HG03097 (cell line): Measurements from ENCODE around the gene OR51I2.

Experiments used
- ATAC-seq: cut with Tn5 transposase; IDR thresholded peaks from one replicate; pipeline ENCODE4 v1.9.1; 2021; ENCODE audit not compliant: unreplicated experiment, low FRiP score

Gene OR51I2

GRCh38 chr11:5449023-5449422 lies at the start of gene OR51I2:
Gene OR51I2 (plus strand): TSS chr11:5449323. CDS start chr11:5453489, 4,166 bp downstream.
- no peak for ATAC-seq

GRCh38 chr11:5405173-5405572 lies 44.0 kb upstream of the OR51I2 start:
- ATAC-seq = no peak

- ATAC-seq = no peak
Measured at GRCh38 chr11:5420993-5421392, 28.1 kb upstream of the OR51I2 start.

GRCh38 chr11:5421811-5422210 lies 27.3 kb upstream of the OR51I2 start, which contains the start of gene OR51Q1:
Gene OR51Q1 (plus strand): TSS chr11:5422111. CDS start chr11:5422201, 90 bp downstream.
- ATAC-seq = no peak

GRCh38 chr11:5423131-5423530 lies 26.0 kb upstream of the OR51I2 start:
- ATAC-seq = no peak

GRCh38 chr11:5441414-5441813 lies 7.7 kb upstream of the OR51I2 start, which contains the start of gene OR51I1:
Gene OR51I1 (minus strand): TSS chr11:5441514. CDS start chr11:5441514, 0 bp downstream.
- no peak for ATAC-seq

GRCh38 chr11:5443835-5444393 lies 5.2 kb upstream of the OR51I2 start:
- ATAC-seq = no peak

GRCh38 chr11:5449432-5449831 lies 309 bp downstream of the OR51I2 start:
- no peak for ATAC-seq

GRCh38 chr11:5460983-5461621 lies 12.0 kb downstream of the OR51I2 start:
- no peak for ATAC-seq

GRCh38 chr11:5467527-5467926 lies 18.4 kb downstream of the OR51I2 start:
- ATAC-seq = no peak

GRCh38 chr11:5473921-5474320 lies 24.8 kb downstream of the OR51I2 start:
- no peak for ATAC-seq

- no peak for ATAC-seq
Measured at GRCh38 chr11:5476186-5476819, 27.2 kb downstream of the OR51I2 start.

- no peak for ATAC-seq
Measured at GRCh38 chr11:5486003-5486402, 36.9 kb downstream of the OR51I2 start.

GRCh38 chr11:5486421-5486820 lies 37.3 kb downstream of the OR51I2 start:
- no peak for ATAC-seq

- no peak for ATAC-seq
Measured at GRCh38 chr11:5488385-5488784, 39.3 kb downstream of the OR51I2 start, which contains the start of gene OR52D1. Gene OR52D1 (plus strand): TSS chr11:5488685. CDS start chr11:5488707, 22 bp downstream.

- ATAC-seq = no peak
Measured at GRCh38 chr11:5488798-5489399, 39.8 kb downstream of the OR51I2 start.

- ATAC-seq = no peak
Measured at GRCh38 chr11:5489576-5490357, 40.6 kb downstream of the OR51I2 start.

GRCh38 chr11:5499671-5500070 lies 50.5 kb downstream of the OR51I2 start:
- ATAC-seq = no peak

GRCh38 chr11:5500393-5500801 lies 51.3 kb downstream of the OR51I2 start:
- ATAC-seq = no peak

- no peak for ATAC-seq
Measured at GRCh38 chr11:5504403-5504921, 55.3 kb downstream of the OR51I2 start.
